HG02610 (cell line): Measurements from ENCODE around the gene ADAM33.

Experiments
- ATAC-seq: cut with Tn5 transposase; IDR thresholded peaks from one replicate; pipeline ENCODE4 v1.9.1; 2021; ENCODE audit warnings: mild to moderate bottlenecking, moderate library complexity; ENCODE audit not compliant: unreplicated experiment

ADAM33 gene

DNA sequence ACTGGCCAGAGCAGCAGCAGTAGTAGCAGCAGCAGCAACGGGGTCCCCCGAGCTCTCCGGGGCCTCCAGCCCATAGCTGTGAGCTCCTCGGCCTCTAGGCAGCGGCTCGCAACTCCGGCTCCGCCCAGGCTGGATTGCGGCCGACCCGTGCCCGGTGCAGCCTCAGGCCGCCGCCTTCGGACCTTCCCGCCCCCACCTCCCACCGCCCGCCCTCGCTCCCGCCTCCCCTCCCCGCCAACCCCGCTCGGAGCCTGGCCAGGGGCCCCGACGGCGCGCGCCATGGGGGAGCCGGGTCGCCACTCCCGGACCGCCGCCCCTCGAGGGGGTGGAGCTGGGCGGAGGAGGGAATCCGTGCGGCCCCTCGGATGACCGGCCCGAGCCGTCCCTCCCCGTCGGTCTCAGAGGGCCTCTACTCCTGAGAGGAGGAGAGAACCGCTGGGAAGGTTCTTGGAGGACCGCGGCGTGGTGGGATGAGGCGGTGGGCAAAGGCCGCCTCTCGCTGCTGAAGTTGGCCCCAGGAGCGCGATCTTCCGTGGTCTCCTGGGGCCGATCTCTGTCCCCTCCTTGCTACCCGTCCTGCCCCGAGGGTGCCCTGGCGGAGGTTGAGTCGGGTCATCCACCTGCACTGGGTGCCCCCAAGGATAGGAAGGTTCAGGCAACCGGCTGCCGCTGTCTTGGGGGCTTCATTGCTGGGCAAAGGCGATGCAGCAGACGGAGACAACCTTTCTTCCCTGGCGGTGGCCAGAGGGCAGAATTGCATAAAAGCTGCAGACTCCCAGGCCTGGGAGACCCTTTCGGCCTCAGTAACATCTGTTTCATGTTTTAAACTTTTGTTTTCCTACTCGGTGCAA is at the start of gene ADAM33:
Gene ADAM33 (minus strand): TSS at position 80 of the 851 bp plus-strand sequence. CDS start 6 bp downstream, at position 74.
- ATAC-seq, result no peak

DNA sequence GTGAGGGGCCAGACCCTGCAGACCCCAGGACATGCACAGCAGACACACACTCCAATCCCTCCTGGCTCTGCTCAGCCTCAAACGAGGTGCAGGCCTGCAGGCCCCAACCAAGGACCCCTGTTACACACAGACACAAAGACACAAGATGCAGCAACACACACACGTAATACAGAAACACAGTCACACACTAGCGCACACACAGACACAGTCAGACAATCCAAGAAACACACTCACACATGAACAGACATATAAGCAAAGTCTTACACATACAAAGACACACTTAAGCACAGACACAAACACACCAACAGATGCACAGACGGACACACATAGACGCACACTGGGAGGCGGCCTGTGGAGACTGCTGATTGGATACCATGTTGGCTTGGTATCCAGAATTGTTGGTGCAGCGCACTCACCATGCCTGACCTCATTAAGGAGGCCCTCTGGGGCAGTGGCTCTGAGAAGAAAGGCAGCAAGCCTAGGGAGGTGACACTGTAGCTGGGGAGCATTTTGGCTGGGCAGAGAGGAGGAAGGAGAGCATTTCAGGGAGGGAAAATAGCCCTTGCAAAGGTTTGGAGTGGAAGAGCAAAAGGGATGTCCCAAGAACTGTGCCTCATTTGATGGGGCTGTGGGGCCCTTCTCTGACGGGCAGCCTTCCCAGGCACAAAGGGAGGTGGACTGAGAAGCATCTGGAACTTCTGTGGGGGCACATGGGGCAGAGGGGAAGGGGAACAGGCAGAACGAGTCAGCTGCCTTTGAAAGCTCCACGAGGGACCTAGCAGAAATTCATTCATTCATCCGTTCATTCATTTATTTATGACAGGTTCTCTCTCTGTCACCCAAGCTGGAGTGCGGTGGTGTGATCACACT is 49.2 kb upstream of the ADAM33 start:
- no peak for ATAC-seq

- no peak for ATAC-seq
These were observed 48.2 kb upstream of the ADAM33 start for GRCh38 chr20:3729811-3730540.

GRCh38 chr20:3729378-3729777 is 47.6 kb upstream of the ADAM33 start:
- no peak for ATAC-seq

- ATAC-seq, result no peak
These were observed 47.1 kb upstream of the ADAM33 start for GRCh38 chr20:3728876-3729275.

GRCh38 chr20:3728354-3728753 is 46.5 kb upstream of the ADAM33 start:
- ATAC-seq, result no peak

- no peak for ATAC-seq
These were observed 45.7 kb upstream of the ADAM33 start for GRCh38 chr20:3727401-3728021.

DNA sequence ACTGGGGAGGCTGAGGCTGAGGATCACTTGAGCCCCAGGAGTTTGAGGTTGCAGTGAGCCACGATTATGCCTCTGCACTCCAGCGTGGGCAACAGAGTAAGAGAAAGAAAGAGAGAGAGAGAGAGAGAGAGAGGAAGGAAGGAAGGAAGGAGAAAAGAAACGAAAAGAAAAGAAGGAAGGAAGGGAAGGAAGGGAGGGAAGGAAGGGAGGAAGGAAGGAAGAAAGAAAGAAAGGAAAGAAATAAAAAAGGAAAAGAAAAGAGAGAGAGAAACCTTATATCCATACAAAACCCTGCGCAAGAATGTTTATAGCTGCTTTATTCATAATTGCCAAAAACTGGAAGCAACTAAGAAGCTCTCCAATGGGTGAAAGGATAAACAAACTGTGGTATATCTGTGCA is 42.5 kb upstream of the ADAM33 start:
- no peak for ATAC-seq

GRCh38 chr20:3723284-3723683 is 41.5 kb upstream of the ADAM33 start:
- no peak for ATAC-seq

DNA sequence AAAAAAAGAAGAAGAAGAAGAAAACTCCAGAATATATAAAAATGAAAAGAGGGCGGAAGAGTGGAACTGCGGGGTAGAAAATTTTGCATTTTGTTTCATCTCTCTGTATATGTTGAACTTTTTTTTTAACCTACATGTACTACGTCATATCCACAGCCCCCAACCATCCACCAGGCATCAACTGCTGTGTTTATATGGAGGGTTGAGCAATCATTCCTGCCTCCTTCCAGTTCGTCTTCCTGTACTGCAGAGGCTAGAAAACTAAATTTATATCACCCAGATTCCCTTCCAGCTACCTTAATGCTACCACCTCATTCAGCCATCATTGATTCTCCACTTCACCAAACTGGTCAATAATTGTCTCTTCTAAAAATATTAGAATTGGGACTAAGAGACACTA is 40.1 kb upstream of the ADAM33 start:
- no peak for ATAC-seq

DNA sequence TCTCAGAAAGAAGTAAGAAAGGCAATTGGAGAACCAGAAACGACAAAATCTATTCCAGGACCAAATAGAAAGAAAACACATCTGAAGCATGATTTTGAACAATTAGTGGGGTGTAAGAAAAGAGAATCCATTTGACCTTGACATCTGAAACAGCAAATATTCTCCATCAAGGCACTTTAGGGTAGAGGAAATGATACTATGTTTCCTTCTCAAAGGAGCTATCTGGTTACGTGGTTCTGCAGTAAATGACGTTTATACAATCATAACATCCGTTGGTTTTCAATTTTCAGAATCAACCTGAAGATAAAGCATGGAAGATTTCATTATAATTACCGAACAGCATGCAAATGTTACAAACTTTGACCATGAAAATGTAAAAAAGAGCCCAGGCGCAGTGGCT is 38.8 kb upstream of the ADAM33 start:
- ATAC-seq, result no peak

- no peak for ATAC-seq
These were observed 38.3 kb upstream of the ADAM33 start for GRCh38 chr20:3720068-3720467.

GRCh38 chr20:3719046-3719445 is 37.2 kb upstream of the ADAM33 start:
- ATAC-seq, result no peak

GRCh38 chr20:3716195-3716834 is 34.5 kb upstream of the ADAM33 start:
- ATAC-seq, result no peak

DNA sequence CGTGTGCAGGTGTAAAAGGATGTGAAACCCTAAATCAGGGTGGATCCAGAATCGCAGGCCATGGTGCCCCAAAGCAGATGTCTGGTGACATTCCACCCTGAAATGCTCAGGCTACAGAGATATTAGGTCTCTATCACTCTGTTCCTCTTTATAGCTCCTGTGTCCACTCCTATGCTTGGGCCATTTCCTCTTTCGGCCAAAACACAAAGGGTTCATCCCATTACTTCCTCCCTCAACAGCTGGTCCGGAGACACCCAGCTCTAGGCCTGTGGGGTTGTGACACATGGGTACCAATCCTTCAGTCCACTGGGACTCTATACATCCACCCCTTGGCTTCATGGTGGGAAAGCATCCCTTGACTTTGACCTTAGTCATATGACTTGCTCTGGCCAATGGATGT is 32.3 kb upstream of the ADAM33 start:
- ATAC-seq, result no peak

DNA sequence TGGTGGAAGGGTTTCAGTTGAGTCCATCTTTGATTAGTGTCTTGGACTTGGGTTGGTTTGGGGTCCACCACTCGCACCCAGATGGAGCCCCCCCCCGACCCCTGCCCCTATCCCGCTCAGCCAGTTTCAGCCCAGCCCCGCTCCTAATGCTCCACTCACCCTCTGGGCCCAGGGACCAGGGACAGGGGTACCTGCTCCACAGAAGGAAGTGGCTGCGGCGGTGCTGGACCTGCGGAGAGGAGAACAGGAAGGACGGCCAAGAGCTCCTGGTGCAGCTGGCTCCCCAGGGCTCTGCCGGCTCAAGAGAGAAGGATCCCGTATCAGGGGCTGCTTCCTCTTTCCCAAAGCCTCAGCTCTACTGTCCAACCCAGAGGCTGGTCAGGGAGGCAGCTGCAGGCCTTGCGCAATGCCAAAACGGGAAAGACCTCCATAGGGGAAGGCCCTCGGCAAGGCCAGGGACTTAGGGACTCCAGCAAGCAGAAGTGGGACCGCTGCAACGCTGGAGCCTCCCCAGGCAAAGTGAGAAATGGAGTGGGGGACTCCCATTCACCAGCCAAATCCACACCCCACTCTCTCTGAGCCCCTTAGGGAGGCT is 30.6 kb upstream of the ADAM33 start, which contains the start of gene SIGLEC1:
Gene SIGLEC1 (minus strand): TSS at position 322 of the 595 bp plus-strand sequence. CDS start 5,472 bp downstream, outside the sequence.
- no peak for ATAC-seq

- ATAC-seq, result no peak
These were observed 29.7 kb upstream of the ADAM33 start for GRCh38 chr20:3711484-3711941.

DNA sequence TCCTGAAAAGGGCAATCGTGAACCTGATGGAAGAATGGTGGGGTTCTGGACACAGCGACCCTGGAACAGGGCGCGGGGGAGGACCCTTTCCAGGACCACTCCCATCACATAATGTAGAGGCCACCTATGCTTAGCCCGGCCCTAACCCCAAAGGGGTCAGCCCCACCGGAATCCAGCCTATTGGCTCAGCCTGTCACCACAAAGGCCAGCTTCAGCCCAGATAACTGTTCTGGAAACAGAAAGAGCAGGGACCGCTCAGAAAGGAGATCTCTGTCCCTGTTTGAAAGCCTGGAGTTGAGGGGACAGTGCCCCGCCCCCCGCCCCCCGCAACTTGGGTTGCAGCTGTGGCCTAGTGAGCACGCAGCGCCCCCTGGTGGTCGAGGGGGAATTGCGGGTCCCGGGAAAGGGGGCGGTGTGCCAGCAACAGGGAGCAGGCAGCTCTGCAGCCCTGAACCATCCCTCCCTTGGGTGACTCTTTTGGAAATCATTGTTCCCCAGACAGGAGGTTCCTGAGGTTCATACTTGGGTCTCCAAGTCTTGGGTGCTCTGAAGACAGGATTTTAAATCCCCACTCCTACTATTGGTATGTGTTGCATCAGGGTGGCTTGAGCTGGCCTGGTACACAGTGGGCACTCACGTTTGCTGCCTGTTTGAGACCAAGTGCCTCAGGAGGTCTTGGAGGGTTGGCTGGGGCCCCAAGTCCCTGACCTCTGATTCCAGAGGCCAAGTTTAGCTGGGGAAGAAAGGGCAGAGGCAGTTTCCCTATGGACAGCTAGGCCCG is 29.1 kb upstream of the ADAM33 start:
- ATAC-seq, result no peak

DNA sequence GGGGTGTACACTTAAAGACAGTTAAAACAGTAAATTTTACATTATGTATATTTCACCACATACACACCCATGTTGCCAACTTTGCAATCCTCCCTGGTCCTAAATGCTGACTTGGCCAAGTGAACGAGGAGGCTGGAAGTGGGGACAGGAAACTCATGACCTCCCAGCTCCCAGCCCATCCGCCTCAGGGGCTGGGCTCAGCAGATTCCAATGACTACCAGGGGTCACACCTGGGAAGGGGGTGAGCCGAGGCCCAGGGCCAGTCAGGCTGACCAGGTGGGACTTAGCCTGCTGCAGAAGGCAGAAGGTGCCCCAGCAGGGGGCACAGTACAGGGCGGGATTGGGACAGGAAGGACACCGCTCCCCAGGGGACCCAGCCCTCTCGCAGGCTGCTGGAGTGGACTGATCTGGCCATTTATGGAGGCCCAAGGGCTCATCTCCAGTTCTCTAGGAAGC is 28.2 kb upstream of the ADAM33 start:
- ATAC-seq, result no peak
